GM12878 (cell line): Measurements from ENCODE around the gene FILIP1L. TPM values are rescaled to one million over a fixed set of nuclear protein-coding genes. Genes with fewer than 3 reads are reported as not detected.

Experiments used
- ATAC-seq: fragments of 200-7000 bp; cut with Tn5 transposase; 3 replicates; pipeline ENCODE4 v1.9.1; 2020; ENCODE audit warnings: mild to moderate bottlenecking, moderate library complexity
- BruUV-seq: library from RNA; stranded (reverse); fragments of 400-500 nt; replicated peaks from 2 replicates; lab custom pipeline; 2021; lab: Mats Ljungman, UMichigan
- CTCF ChIA-PET: fragments of 300-600 bp; sonication (Branson Sonifier 250); formaldehyde crosslinking; extraction: SDS; loops from one replicate; lab custom pipeline; 2021; ENCODE audit warnings: inconsistent platforms; lab: Yijun Ruan, JAX
- POLR2A ChIA-PET: fragments of 350-600 bp; formaldehyde crosslinking; extraction: SDS; loops from one replicate; lab custom pipeline; 2021; ENCODE audit warnings: inconsistent platforms; lab: Charles Lee
- RAD21 ChIA-PET: fragments of 300-600 bp; sonication (Branson Sonifier 250); formaldehyde crosslinking; loops from one replicate; lab custom pipeline; 2023; ENCODE audit warnings: antibody characterized with exemption; ENCODE audit not compliant: unreplicated experiment; lab: Charles Lee
- SMC1A ChIA-PET: fragments of 300-600 bp; sonication (Branson Sonifier 250); formaldehyde crosslinking; loops from one replicate; lab custom pipeline; 2023; ENCODE audit not compliant: unreplicated experiment, uncharacterized antibody; lab: Charles Lee
- DNase-seq: peaks from one replicate; pipeline ENCODE4 v3.0.0-alpha.2; 2011; ENCODE audit warnings: low read depth, low spot score
- FAIRE-seq: peaks from 3 replicates; lab custom pipeline; 2011; peaks lifted over from hg19 to GRCh38; lab: Jason Lieb, UNC
- H2AFZ ChIP-seq: 2 replicates; pipeline ENCODE4 v1.6.0; 2011; ENCODE audit warnings: low read depth, low read length, control low read depth; ENCODE audit not compliant: control insufficient read depth
- H3K27ac ChIP-seq: 2 replicates; pipeline ENCODE4 v1.5.1; 2011; ENCODE audit warnings: control low read depth; ENCODE audit not compliant: control insufficient read depth, insufficient read depth
- H3K27me3 ChIP-seq, 2 experiments: replicated peaks in 1 of 2; 2 replicates each; pipeline versions ENCODE4 v1.6.0 to v1.6.1; 2011; ENCODE audit warnings: low read length in 1 of 2; ENCODE audit not compliant: control insufficient read depth in 2 of 2, insufficient read depth in 2 of 2
- H3K36me3 ChIP-seq, 2 experiments: 2 replicates each; pipeline ENCODE4 v1.5.1; 2011; ENCODE audit warnings: low read length in 1 of 2; ENCODE audit not compliant: control insufficient read depth in 2 of 2, insufficient read depth in 2 of 2
- H3K4me1 ChIP-seq: 2 replicates; pipeline ENCODE4 v1.6.1; 2011; ENCODE audit warnings: mild to moderate bottlenecking, low read length, moderate library complexity, mixed read lengths; ENCODE audit not compliant: control insufficient read depth, insufficient read depth
- H3K4me2 ChIP-seq: 2 replicates; pipeline ENCODE4 v1.6.0; 2011; ENCODE audit warnings: control low read depth; ENCODE audit not compliant: control insufficient read depth, insufficient read depth
- H3K4me3 ChIP-seq: fragments of 200-600 bp; sonication (generic); 2 replicates; pipeline ENCODE4 v1.5.1; 2016
- H3K79me2 ChIP-seq: 2 replicates; pipeline ENCODE4 v1.6.0; 2011; ENCODE audit warnings: low read length; ENCODE audit not compliant: control insufficient read depth, insufficient read depth
- H3K9ac ChIP-seq: 2 replicates; pipeline ENCODE4 v1.8.0; 2011; ENCODE audit warnings: low read length, control low read depth, mixed read lengths; ENCODE audit not compliant: control insufficient read depth, insufficient read depth
- H3K9me3 ChIP-seq: replicated peaks from 3 replicates; pipeline ENCODE4 v1.5.1; 2011; ENCODE audit warnings: mild to moderate bottlenecking, low read length; ENCODE audit not compliant: control insufficient read depth, insufficient read depth
- H4K20me1 ChIP-seq: 2 replicates; pipeline ENCODE4 v1.6.0; 2011; ENCODE audit not compliant: control insufficient read depth, insufficient read depth
- EED ChIP-seq: sonication (generic); IDR thresholded peaks from 2 replicates; pipeline ENCODE4 v1.6.1; 2016; ENCODE audit warnings: antibody characterized with exemption, low read depth
- EGR1 ChIP-seq, 2 experiments: IDR thresholded peaks; 1 replicate in 1 of 2; 2 replicates in 1 of 2; pipeline ENCODE4 v1.6.1; 2011 to 2012; ENCODE audit warnings: low read depth in 2 of 2, low read length in 2 of 2, borderline replicate concordance in 1 of 2, mild to moderate bottlenecking in 1 of 2, moderate library complexity in 1 of 2
- FOXM1 ChIP-seq: IDR thresholded peaks from 2 replicates; pipeline ENCODE4 v1.6.1; 2012; ENCODE audit warnings: low read depth, mild to moderate bottlenecking, inconsistent platforms, low read length, moderate library complexity
- RB1 ChIP-seq: fragments of 450-650 bp; formaldehyde crosslinking; IDR thresholded peaks from 2 replicates; pipeline ENCODE4 v1.6.1; 2017; ENCODE audit warnings: mild to moderate bottlenecking, borderline replicate concordance
- SMC3 ChIP-seq: IDR thresholded peaks from 2 replicates; pipeline ENCODE4 v1.6.1; 2011; ENCODE audit warnings: low read length, improper control_type of control experiment, borderline replicate concordance
- SPI1 ChIP-seq: IDR thresholded peaks from 2 replicates; pipeline ENCODE4 v1.6.1; 2011; ENCODE audit warnings: low read depth, mild to moderate bottlenecking, low read length, moderate library complexity, borderline replicate concordance; ENCODE audit not compliant: insufficient read depth
- in situ Hi-C: fragments of 300-500 bp; cut with MboI; formaldehyde crosslinking; loops from 9 replicates; pipeline ENCODE4 v1.14.3; 2018; ENCODE audit warnings: mixed read lengths
- intact Hi-C: fragments of 100-400 bp; cut with micrococcal nuclease; formaldehyde crosslinking; loops from one replicate; pipeline ENCODE4 v1.14.2; 2022; ENCODE audit not compliant: unreplicated experiment
- polyA plus RNA-seq, 11 experiments: library from polyadenylated mRNA; depleted of rRNA in 4 of 11; unstranded in 6 of 11; stranded (reverse) in 5 of 11; fragments of >200 nt; fragmentation: Nextera tagmentation in 4 of 11; fragmentation: Illumina TruSeq in 1 of 11; extraction: Ambion mirVana in 4 of 11; extraction: Trizol in 1 of 11; gene quantifications; 1 replicate in 1 of 11; 2 replicates in 10 of 11; pipeline versions ENCODE4 v1.2.1 to v1.2.3, GENCODE V29; 2011 to 2016; ENCODE audit warnings: inconsistent platforms in 2 of 11, missing spikeins in 2 of 11, low read depth in 1 of 11
- total RNA-seq, 4 experiments: library from RNA; depleted of rRNA in 3 of 4; stranded (reverse); fragments of >200 nt in 3 of 4; fragmentation: Illumina TruSeq in 1 of 4; extraction: Trizol in 1 of 4; gene quantifications; 2 replicates each; pipeline versions ENCODE4 v1.2.1 to v1.2.3, GENCODE V29; 2013 to 2021
- TF ChIP-seq, protein P1 (sequence below): fragments of 450-650 bp; IDR thresholded peaks from 2 replicates; pipeline ENCODE4 v1.6.1; 2018; ENCODE audit warnings: borderline replicate concordance, mild to moderate bottlenecking; ENCODE audit not compliant: partially characterized antibody

FILIP1L gene
- total and polyA plus RNA-seq, 10 of the 15 experiments (the other 5 are each of a cell fraction or from before 2014, with no cell fraction given) = 0.24 to 6.1 (median 3.5) TPM

GRCh38 chr3:100040451-100041225 is 73.7 kb downstream of the FILIP1L start (continued):
- TF ChIP-seq EED = no peak

GRCh38 chr3:100039075-100039474 is 75.2 kb downstream of the FILIP1L start:
- ATAC-seq (no peak), DNase-seq (no peak), FAIRE-seq (no peak)
- H3K27me3 ChIP-seq = no peaks in the 10 kb centered on the region
- TF ChIP-seq RB1 = no peak
- no peak for TF ChIP-seq SPI1
- TF ChIP-seq, protein P1, sequence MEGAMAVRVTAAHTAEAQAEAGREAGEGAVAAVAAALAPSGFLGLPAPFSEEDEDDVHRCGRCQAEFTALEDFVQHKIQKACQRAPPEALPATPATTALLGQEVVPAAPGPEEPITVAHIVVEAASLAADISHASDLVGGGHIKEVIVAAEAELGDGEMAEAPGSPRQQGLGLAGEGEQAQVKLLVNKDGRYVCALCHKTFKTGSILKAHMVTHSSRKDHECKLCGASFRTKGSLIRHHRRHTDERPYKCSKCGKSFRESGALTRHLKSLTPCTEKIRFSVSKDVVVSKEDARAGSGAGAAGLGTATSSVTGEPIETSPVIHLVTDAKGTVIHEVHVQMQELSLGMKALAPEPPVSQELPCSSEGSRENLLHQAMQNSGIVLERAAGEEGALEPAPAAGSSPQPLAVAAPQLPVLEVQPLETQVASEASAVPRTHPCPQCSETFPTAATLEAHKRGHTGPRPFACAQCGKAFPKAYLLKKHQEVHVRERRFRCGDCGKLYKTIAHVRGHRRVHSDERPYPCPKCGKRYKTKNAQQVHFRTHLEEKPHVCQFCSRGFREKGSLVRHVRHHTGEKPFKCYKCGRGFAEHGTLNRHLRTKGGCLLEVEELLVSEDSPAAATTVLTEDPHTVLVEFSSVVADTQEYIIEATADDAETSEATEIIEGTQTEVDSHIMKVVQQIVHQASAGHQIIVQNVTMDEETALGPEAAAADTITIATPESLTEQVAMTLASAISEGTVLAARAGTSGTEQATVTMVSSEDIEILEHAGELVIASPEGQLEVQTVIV = no peak
- TF ChIP-seq SMC3 = no peak
- TF ChIP-seq FOXM1 = no peak
- no peak for TF ChIP-seq EGR1 (IDR thresholded peaks at IDR 0.05; ENCODE audit: borderline replicate concordance in 1 of 2, low read depth in 2 of 2, low read length in 2 of 2)
- H4K20me1 ChIP-seq = no peaks in the 10 kb centered on the region
- ChIA-PET CTCF (no interaction called here), SMC1A (interaction anchor here (1.5 kb wide), 1 partner anchor 10 kb away, joined by 3 read pairs; no protein-coding TSS in a partner anchor), POLR2A (no interaction called here), RAD21 (no interaction called here)
- H3K27ac ChIP-seq = no peak overlapping the region
- intact Hi-C loops (no loop called here), in situ Hi-C loops (no loop called here)
- no peaks in the 10 kb centered on the region for H3K79me2 ChIP-seq
- no TSS peak for BruUV-seq
- H3K4me1 ChIP-seq = peaks cover 4% of the 10 kb centered on the region; the same call in 1 of the 2 replicates
- H3K9me3 ChIP-seq = no peaks in the 10 kb centered on the region
- H2AFZ ChIP-seq = no peak overlapping the region
- H3K4me3 ChIP-seq = no peak overlapping the region
- H3K9ac ChIP-seq = no peak overlapping the region
- no peak overlapping the region for H3K4me2 ChIP-seq
- no peaks in the 10 kb centered on the region for H3K36me3 ChIP-seq
